Heart left ventricle (tissue), 16 donors: ENCODE measurements around the gene RBM27. TPM values are rescaled to one million over a fixed set of nuclear protein-coding genes. Genes with fewer than 3 reads are reported as not detected.
"Not testable (repeated sequence)": the region's sequence is repeated elsewhere in the genome, so short reads cannot be mapped to it uniquely, and the experiment has no call there.

ENCODE experiments used
- ATAC-seq, 4 donors: fragments of 200-7000 bp; cut with Tn5 transposase; one replicate each; pipeline ENCODE4 v1.9.1; 2020 to 2022; ENCODE audit warnings: moderate library complexity in 4 of 4, mild to moderate bottlenecking in 3 of 4, moderate number of reproducible peaks in 1 of 4
- DNase-seq, 5 donors: peaks; one replicate each; pipeline ENCODE4 v3.0.0-alpha.2; 2020
- H3K27ac ChIP-seq, 12 donors: fragments of 200-600 bp; sonication (generic) in 4 of 12; one replicate each; pipeline versions ENCODE4 v1.5.0 to v1.8.0; 2016 to 2022; ENCODE audit warnings: mild to moderate bottlenecking in 2 of 12
- H3K27me3 ChIP-seq, 9 donors: fragments of 200-600 bp; sonication (generic) in 2 of 9; one replicate each; pipeline versions ENCODE4 v1.5.1 to v1.8.0; 2016 to 2022; ENCODE audit warnings: mild to moderate bottlenecking in 3 of 9
- H3K36me3 ChIP-seq, 9 donors: fragments of 200-600 bp; sonication (generic) in 2 of 9; one replicate each; pipeline versions ENCODE4 v1.5.0 to v1.8.0; 2018 to 2022; ENCODE audit warnings: mild to moderate bottlenecking in 2 of 9
- H3K4me1 ChIP-seq, 12 donors: fragments of 200-600 bp; sonication (generic) in 4 of 12; one replicate each; pipeline versions ENCODE4 v1.5.0 to v1.8.0; 2016 to 2022; ENCODE audit warnings: mild to moderate bottlenecking in 3 of 12
- H3K4me3 ChIP-seq, 12 donors: fragments of 200-600 bp; sonication (generic) in 4 of 12; one replicate each; pipeline versions ENCODE4 v1.5.0 to v1.8.0; 2017 to 2022; ENCODE audit warnings: mild to moderate bottlenecking in 9 of 12, moderate library complexity in 4 of 12
- H3K9me3 ChIP-seq, 12 donors: fragments of 200-600 bp; sonication (generic) in 4 of 12; one replicate each; pipeline versions ENCODE4 v1.5.0 to v1.8.0; 2016 to 2022; ENCODE audit warnings: mild to moderate bottlenecking in 1 of 12
- CTCF ChIP-seq, 12 donors: fragments of 200-600 bp; sonication (generic) in 4 of 12; IDR thresholded peaks; one replicate each; pipeline versions ENCODE4 v1.5.0 to v1.8.0; 2018 to 2022; ENCODE audit warnings: antibody characterized with exemption in 12 of 12, mild to moderate bottlenecking in 5 of 12
- POLR2A ChIP-seq, 2 donors: fragments of 450-650 bp; IDR thresholded peaks; one replicate each; pipeline ENCODE4 v1.6.1; 2017; ENCODE audit warnings: antibody characterized with exemption in 2 of 2, mild to moderate bottlenecking in 2 of 2, moderate library complexity in 2 of 2
- WGBS, 4 donors: extraction: QIAGEN DNeasy Blood & Tissue Kit in 2 of 4; methylation state at CpG; one replicate each; pipeline versions ENCODE4 v1.1.5 to v1.1.7; 2013 to 2018; 5-methylcytosine and 5-hydroxymethylcytosine counted together
- intact Hi-C, 10 donors: fragments of 100-400 bp; cut with DNase I; formaldehyde crosslinking; loops; one replicate each; pipeline versions ENCODE4 v1.11.1 to v1.14.2; 2022
- polyA plus RNA-seq, 2 donors: library from polyadenylated mRNA; stranded (reverse); fragments of 200-250 nt; gene quantifications; one replicate each; pipeline ENCODE4 v1.2.3, GENCODE V29; 2013
- total RNA-seq, 9 donors: library from RNA; depleted of rRNA in 2 of 9; stranded (reverse); fragments of >200 nt in 2 of 9; fragmentation: NEBNext Ultra II Directional in 3 of 9; extraction: Animal tissue kit (Norgen Biotek cat#: 25700) in 3 of 9; gene quantifications; one replicate each; pipeline versions ENCODE4 v1.1.0 to v1.2.4, GENCODE V29; 2016 to 2023
- donor health status: ischemic (EF 13 %, LVEDD 7.1; RV severe dilation, severe dysfunction).
- donor health status: healthy with polysubstance abuse.
- donor health status: DM: no; HTN: yes; CAD: no.
- donor health status: DM: no; HTN: no; CAD: no.
- donor health status: ischemic (EF 25% LVEDD 6.9; RV normal size, moderate dysfunction).
- donor health status: ischemic (EF 25% LVEDD 5.7; RV mildly dilated, moderate dysfunction).
- donor health status: healthy.
- donor health status: DM: yes; HTN: yes; CAD: no.
- donor health status: ischemic (EF 35%, LVEDD 5.7; RV mildly dilated, moderate dysfunction).
- donor health status: nonischemic (EF 11% LVEDD 7.7; RV severe dilation, severe dysfunction).
- donor health status: DM: yes; HTN: yes; CAD: no.
- donor health status: PGD.
- donor health status: ischemic (EF 29% LVEDD 5.4; RV normal size, mild dysfunction).
- donor health status: nonischemic (EF 23%, LVEDD 6.1; RV moderate dilation, normal function).

RBM27 gene
- total and polyA plus RNA-seq, 11 donors, result 5.9 to 23.6 (median 11.9) TPM

- WGBS, 4 donors, result 87 to 95% (median 92%) methylated on average over 1 of the region's 1 CpG
- TF ChIP-seq POLR2A (IDR thresholded peaks at IDR 0.05) (no peak), CTCF (IDR thresholded peaks at IDR 0.05) (no peak)
- no peaks in the 10 kb centered on the region for H3K27me3 ChIP-seq
These were observed 37.9 kb upstream of the RBM27 start for GRCh38 chr5:146165460-146165859.

GRCh38 chr5:146165903-146166302 lies 37.5 kb upstream of the RBM27 start:
- Histone ChIP-seq H3K27me3 (no peaks in the 10 kb centered on the region), H3K36me3 (peaks cover 0 to 100% (median 99%) of the 10 kb centered on the region in 9 donors), H3K4me1 (no peaks in the 10 kb centered on the region), H3K27ac (no peak overlapping the region), H3K9me3 (no peaks in the 10 kb centered on the region), H3K4me3 (no peak overlapping the region)
- 85 to 92% (median 86%) methylated on average over 1 of the region's 1 CpG for WGBS, 4 donors
- TF ChIP-seq POLR2A (IDR thresholded peaks at IDR 0.05) (no peak), CTCF (IDR thresholded peaks at IDR 0.05) (no peak)
- no peak for DNase-seq
- intact Hi-C loops, result no loop called here
- no peak for ATAC-seq

More at GRCh38 chr5:146165460-146165859, 37.9 kb upstream of the RBM27 start:
- ATAC-seq, result no peak
- Histone ChIP-seq H3K9me3 (no peaks in the 10 kb centered on the region), H3K4me3 (no peak overlapping the region), H3K4me1 (no peaks in the 10 kb centered on the region), H3K27ac (no peak overlapping the region), H3K36me3 (peaks cover 0 to 100% (median 98%) of the 10 kb centered on the region in 9 donors)
- DNase-seq, result no peak
- intact Hi-C loops, result no loop called here

DNA sequence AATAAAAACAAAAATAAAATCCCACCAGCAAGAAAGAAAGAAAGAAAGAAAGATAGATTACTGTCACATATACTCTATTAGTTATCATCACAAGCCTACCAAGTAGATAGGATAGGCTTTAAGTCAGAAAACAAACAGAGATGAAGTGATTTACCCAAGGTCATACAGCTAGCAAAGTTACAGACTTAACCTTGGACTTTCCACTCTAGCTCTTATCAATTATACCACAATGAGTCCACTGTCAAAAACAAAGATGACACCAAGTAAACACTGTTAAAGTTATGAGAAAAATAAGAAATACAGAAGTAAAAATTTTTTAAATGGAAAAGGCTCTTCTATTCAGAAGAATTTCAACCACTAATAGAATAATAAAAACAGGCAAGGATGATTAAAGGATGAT lies 34.3 kb upstream of the RBM27 start:
- Histone ChIP-seq H3K4me3 (no peak overlapping the region), H3K4me1 (no peaks in the 10 kb centered on the region), H3K36me3 (peaks cover 0 to 100% (median 94%) of the 10 kb centered on the region in 9 donors), H3K9me3 (no peaks in the 10 kb centered on the region), H3K27ac (no peak overlapping the region), H3K27me3 (no peaks in the 10 kb centered on the region)
- TF ChIP-seq POLR2A (IDR thresholded peaks at IDR 0.05), result no peak
- TF ChIP-seq CTCF (IDR thresholded peaks at IDR 0.05), result no peak
- ATAC-seq (no peak), DNase-seq (no peak)
- intact Hi-C loops, result no loop called here

DNA sequence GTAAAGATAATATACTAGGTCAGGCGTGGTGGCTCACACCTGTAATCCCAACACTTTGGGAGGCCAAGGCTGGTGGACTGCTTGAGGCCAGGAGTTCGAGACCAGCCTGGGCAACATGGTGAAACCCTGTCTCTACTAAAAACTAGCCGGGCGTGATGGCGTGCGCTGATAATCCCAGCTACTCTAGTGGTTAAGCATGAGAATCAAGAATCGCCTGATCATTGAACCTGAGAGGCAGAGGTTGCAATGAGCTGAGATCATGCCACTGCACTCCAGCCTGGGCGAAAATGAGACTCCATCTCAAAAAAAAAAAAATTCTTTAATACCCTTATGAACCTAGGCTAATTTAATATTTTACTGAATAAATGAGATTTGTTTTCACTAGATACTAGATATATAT lies 30.4 kb upstream of the RBM27 start:
- not testable (repeated sequence) for H3K4me1 ChIP-seq, DNase-seq, H3K9me3 ChIP-seq, H3K27me3 ChIP-seq, H3K4me3 ChIP-seq, H3K27ac ChIP-seq, ATAC-seq
- intact Hi-C loops, result loop anchor here in 1 of 10 donors (10.0 kb wide), 1 partner anchor 252 kb away; no protein-coding TSS in a partner anchor
- WGBS, 4 donors, result 92 to 98% (median 98%) methylated on average over 8 of the region's 8 CpGs
- H3K36me3 ChIP-seq, result peaks cover 0 to 98% (median 81%) of the 10 kb centered on the region in 9 donors

DNA sequence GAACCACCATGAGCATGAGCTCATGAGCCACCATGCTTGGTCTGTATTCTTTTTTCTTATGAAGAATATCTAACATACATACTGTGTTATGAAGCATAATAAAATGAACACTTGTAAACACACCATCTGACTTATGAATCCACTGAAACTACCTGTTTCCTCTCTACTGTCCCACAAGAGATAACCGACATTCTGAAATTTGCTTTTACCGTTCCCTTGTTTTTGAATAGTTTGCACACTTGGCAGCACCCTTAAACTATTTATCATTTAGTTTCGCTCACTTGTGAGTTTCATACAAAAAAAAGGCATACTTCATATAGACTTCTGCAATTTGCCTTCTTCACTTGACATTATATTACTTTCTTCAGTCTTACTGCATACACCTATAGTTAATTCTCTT lies 29.8 kb upstream of the RBM27 start:
- Histone ChIP-seq H3K36me3 (peaks cover 0 to 92% (median 75%) of the 10 kb centered on the region in 9 donors), H3K4me1 (no peaks in the 10 kb centered on the region), H3K27ac (no peak overlapping the region), H3K27me3 (no peaks in the 10 kb centered on the region), H3K9me3 (no peaks in the 10 kb centered on the region), H3K4me3 (no peak overlapping the region)
- ATAC-seq (no peak), DNase-seq (no peak)
- TF ChIP-seq POLR2A (IDR thresholded peaks at IDR 0.05), result no peak
- TF ChIP-seq CTCF (IDR thresholded peaks at IDR 0.05), result no peak
- WGBS, 4 donors, result 93 to 99% (median 96%) methylated on average over 3 of the region's 3 CpGs
- intact Hi-C loops, result loop anchor here in 1 of 10 donors (10.0 kb wide), 1 partner anchor 251 kb away; no protein-coding TSS in a partner anchor
